PC-3 (cell line): ENCODE data around the gene TP53I11. TPM values are rescaled to one million over a fixed set of nuclear protein-coding genes. Genes with fewer than 3 reads are reported as not detected.

ENCODE experiments used
- ATAC-seq: fragments of 200-7000 bp; cut with Tn5 transposase; 2 replicates; pipeline ENCODE4 v1.9.1; 2020; ENCODE audit warnings: mild to moderate bottlenecking, moderate library complexity
- BruUV-seq: library from RNA; stranded (reverse); fragments of 400-500 nt; replicated peaks from 2 replicates; lab custom pipeline; 2021; lab: Mats Ljungman, UMichigan
- CTCF ChIA-PET: fragments of 300-600 bp; sonication (Branson Sonifier 250); formaldehyde crosslinking; loops from one replicate; lab custom pipeline; 2022; ENCODE audit warnings: antibody characterized with exemption; lab: Charles Lee
- POLR2A ChIA-PET: fragments of 300-600 bp; sonication (Branson Sonifier 250); formaldehyde crosslinking; loops from one replicate; lab custom pipeline; 2022; ENCODE audit warnings: antibody characterized with exemption; ENCODE audit not compliant: unreplicated experiment; lab: Charles Lee
- DNase-seq: peaks from one replicate; pipeline ENCODE4 v3.0.0-alpha.2; 2015
- H2AFZ ChIP-seq: fragments of 300-600 bp; sonication (generic); 2 replicates; pipeline ENCODE4 v1.6.0; 2016; ENCODE audit warnings: antibody characterized with exemption, low read length
- H3F3A ChIP-seq: fragments of 300-600 bp; sonication (generic); one replicate; pipeline ENCODE4 v1.6.0; 2017; ENCODE audit warnings: antibody characterized with exemption, low read length, control low read depth, mild to moderate bottlenecking; ENCODE audit not compliant: unreplicated experiment
- H3K27ac ChIP-seq: fragments of 300-600 bp; sonication (generic); 2 replicates; pipeline ENCODE4 v1.5.1; 2016; ENCODE audit warnings: mild to moderate bottlenecking, low read length
- H3K27me3 ChIP-seq: fragments of 300-600 bp; sonication (generic); 2 replicates; pipeline ENCODE4 v1.6.1; 2016; ENCODE audit warnings: low read length, mixed read lengths
- H3K36me3 ChIP-seq: fragments of 300-600 bp; sonication (generic); 2 replicates; pipeline ENCODE4 v1.6.1; 2016; ENCODE audit warnings: low read depth, mixed run types, low read length, mixed read lengths
- H3K4me1 ChIP-seq: fragments of 300-600 bp; sonication (generic); 2 replicates; pipeline ENCODE4 v1.5.1; 2016; ENCODE audit warnings: low read length; ENCODE audit not compliant: insufficient read depth
- H3K4me2 ChIP-seq: fragments of 300-600 bp; sonication (generic); 2 replicates; pipeline ENCODE4 v1.6.0; 2016; ENCODE audit warnings: low read length
- H3K4me3 ChIP-seq: fragments of 300-600 bp; sonication (generic); 2 replicates; pipeline ENCODE4 v1.5.1; 2016; ENCODE audit warnings: mild to moderate bottlenecking, low read length, mixed read lengths
- H3K79me2 ChIP-seq: fragments of 300-600 bp; sonication (generic); 2 replicates; pipeline ENCODE4 v1.6.1; 2017; ENCODE audit warnings: low read length, mixed read lengths
- H3K9ac ChIP-seq: fragments of 300-600 bp; sonication (generic); 2 replicates; pipeline ENCODE4 v1.6.0; 2016; ENCODE audit warnings: mild to moderate bottlenecking, low read length
- H3K9me2 ChIP-seq: fragments of 300-600 bp; sonication (generic); replicated peaks from 2 replicates; pipeline ENCODE4 v1.6.1; 2016; ENCODE audit warnings: mixed run types, low read length, mixed read lengths
- H3K9me3 ChIP-seq: fragments of 300-600 bp; sonication (generic); 2 replicates; pipeline ENCODE4 v1.6.1; 2016; ENCODE audit warnings: low read length, mixed read lengths
- H4K20me1 ChIP-seq: fragments of 300-600 bp; sonication (generic); 2 replicates; pipeline ENCODE4 v1.6.1; 2016; ENCODE audit warnings: low read length, mixed read lengths
- CTCF ChIP-seq: fragments of 300-600 bp; sonication (generic); conservative IDR thresholded peaks from 2 replicates; pipeline ENCODE4 v1.5.1; 2017; ENCODE audit warnings: antibody characterized with exemption, low read depth, mild to moderate bottlenecking, low read length
- EZH2 ChIP-seq: fragments of 300-600 bp; sonication (generic); IDR thresholded peaks from one replicate; pipeline ENCODE4 v1.6.1; 2017; ENCODE audit warnings: antibody characterized with exemption, mild to moderate bottlenecking, low read length; ENCODE audit not compliant: unreplicated experiment
- EZH2phosphoT487 ChIP-seq: fragments of 300-600 bp; sonication (generic); IDR thresholded peaks from 2 replicates; pipeline ENCODE4 v1.6.1; 2018; ENCODE audit warnings: mild to moderate bottlenecking, antibody characterized with exemption, low read length, borderline replicate concordance
- intact Hi-C: fragments of 100-400 bp; cut with micrococcal nuclease; formaldehyde crosslinking; loops from 2 replicates; pipeline ENCODE4 v1.9.0; 2023
- total RNA-seq: library from RNA; depleted of rRNA; stranded (reverse); fragments of >200 nt; gene quantifications from 2 replicates; pipeline ENCODE4 v1.2.3, GENCODE V29; 2014

TP53I11 gene
- total RNA-seq, 1 experiment from 2014 or later, result 30.8 TPM

GRCh38 chr11:44980533-44981427 lies 30.1 kb upstream of the TP53I11 start:
- ATAC-seq, result no peak
- CTCF ChIA-PET, result no interaction called here
- POLR2A ChIA-PET, result no interaction called here
- Histone ChIP-seq H3K27ac (peak overlapping the region; percentile 99), H4K20me1 (no peaks in the 10 kb centered on the region), H3K9me2 (no peaks in the 10 kb centered on the region), H3K4me3 (peak overlapping the region; percentile 54; the same call in 1 of the 2 replicates), H3K9ac (peak overlapping the region; percentile 18; the same call in 1 of the 2 replicates), H3K4me1 (peaks cover 37% of the 10 kb centered on the region), H3F3A (no peaks in the 10 kb centered on the region), H3K79me2 (no peaks in the 10 kb centered on the region), H3K9me3 (no peaks in the 10 kb centered on the region), H3K27me3 (no peaks in the 10 kb centered on the region), H3K36me3 (no peaks in the 10 kb centered on the region), H2AFZ (no peak overlapping the region), H3K4me2 (peak overlapping the region; percentile 86)
- no TSS peak for BruUV-seq
- intact Hi-C loops, result loop anchor here (5.0 kb wide), 1 partner anchor 62 kb away; no protein-coding TSS in a partner anchor
- no peak for DNase-seq
- TF ChIP-seq EZH2phosphoT487 (no peak), CTCF (no peak), EZH2 (no peak)

GRCh38 chr11:44979543-44980399 lies 29.1 kb upstream of the TP53I11 start:
- H3K4me2 ChIP-seq, result peak overlapping the region; percentile 86
- no peaks in the 10 kb centered on the region for H3K27me3 ChIP-seq
- peak overlapping the region; percentile 82 for H3K9ac ChIP-seq
- no peaks in the 10 kb centered on the region for H3K79me2 ChIP-seq
- DNase-seq (peak; percentile 92), ATAC-seq (peak; percentile 63)
- POLR2A ChIA-PET, result interaction anchor here (0.5 kb wide), 1 partner anchor 125 kb away, joined by 3 read pairs; no protein-coding TSS in a partner anchor
- H3K27ac ChIP-seq, result peak overlapping the region; percentile 99
- H4K20me1 ChIP-seq, result no peaks in the 10 kb centered on the region
- H3F3A ChIP-seq, result no peaks in the 10 kb centered on the region
- CTCF ChIA-PET, result interaction anchor here (0.7 to 1.7 kb wide), 4 partner anchors 28 to 123 kb away, joined by 3 to 6 read pairs (median 4); no protein-coding TSS in a partner anchor
- H3K4me1 ChIP-seq, result peaks cover 37% of the 10 kb centered on the region
- intact Hi-C loops, result loop anchor here (1.0 to 5.0 kb wide), 2 partner anchors 63 to 123 kb away; no protein-coding TSS in a partner anchor
- no peaks in the 10 kb centered on the region for H3K9me3 ChIP-seq
- peak overlapping the region; percentile 51 for H2AFZ ChIP-seq
- BruUV-seq, result no TSS peak
- peak overlapping the region; percentile 54 for H3K4me3 ChIP-seq
- no peaks in the 10 kb centered on the region for H3K9me2 ChIP-seq
- TF ChIP-seq EZH2, result no peak
- TF ChIP-seq CTCF, result no peak
- TF ChIP-seq EZH2phosphoT487, result no peak
- H3K36me3 ChIP-seq, result no peaks in the 10 kb centered on the region
